Natural killer cell (primary cell): ENCODE measurements around the gene CENPU. TPM values are rescaled to one million over a fixed set of nuclear protein-coding genes. Genes with fewer than 3 reads are reported as not detected.
"Not testable (repeated sequence)": the region's sequence is repeated elsewhere in the genome, so short reads cannot be mapped to it uniquely, and the experiment has no call there.

ENCODE experiments used
- ATAC-seq, 3 donors: fragments of 150-1000 bp in 2 of 3; fragments of 200-7000 bp in 1 of 3; cut with Tn5 transposase; 1 replicate in 1 of 3; 2 replicates in 2 of 3; pipeline ENCODE4 v1.10.0; 2021; ENCODE audit warnings: mild to moderate bottlenecking in 2 of 3, moderate library complexity in 2 of 3
- DNase-seq, 2 donors: peaks; one replicate each; pipeline versions ENCODE4 v3.0.0 to v3.0.0-alpha.2; 2013 to 2021; ENCODE audit warnings: mixed read lengths in 1 of 2
- H3K27ac ChIP-seq: one replicate; pipeline ENCODE4 v1.5.1; 2013; ENCODE audit warnings: mild to moderate bottlenecking, low read length
- H3K27me3 ChIP-seq: one replicate; pipeline ENCODE4 v1.6.1; 2013; ENCODE audit warnings: low read length; ENCODE audit not compliant: control insufficient read depth, insufficient read depth
- H3K36me3 ChIP-seq: one replicate; pipeline ENCODE4 v1.6.1; 2013; ENCODE audit warnings: low read length; ENCODE audit not compliant: control insufficient read depth, insufficient read depth
- H3K4me1 ChIP-seq: one replicate; pipeline ENCODE4 v1.6.1; 2013; ENCODE audit warnings: low read length; ENCODE audit not compliant: control insufficient read depth, insufficient read depth
- H3K4me3 ChIP-seq: one replicate; pipeline ENCODE4 v1.5.1; 2013; ENCODE audit warnings: low read length
- H3K9me3 ChIP-seq: one replicate; pipeline ENCODE4 v1.6.1; 2013; ENCODE audit warnings: low read length; ENCODE audit not compliant: control insufficient read depth, insufficient read depth
- H3K27ac Mint-ChIP-seq, 2 donors: one replicate each; pipeline ENCODE4 v1.8.0; 2022; ENCODE audit warnings: mild to moderate bottlenecking in 2 of 2, mixed read lengths in 2 of 2, moderate library complexity in 1 of 2
- H3K27me3 Mint-ChIP-seq, 2 donors: one replicate each; pipeline ENCODE4 v1.8.0; 2022; ENCODE audit warnings: low read depth in 2 of 2, mixed read lengths in 2 of 2
- H3K36me3 Mint-ChIP-seq: one replicate; pipeline ENCODE4 v1.8.0; 2022; ENCODE audit warnings: mixed read lengths
- H3K4me1 Mint-ChIP-seq, 2 donors: one replicate each; pipeline ENCODE4 v1.8.0; 2022; ENCODE audit warnings: mixed read lengths in 2 of 2
- H3K4me3 Mint-ChIP-seq: one replicate; pipeline ENCODE4 v1.8.0; 2022; ENCODE audit warnings: mild to moderate bottlenecking, moderate library complexity, mixed read lengths
- H3K9me3 Mint-ChIP-seq, 2 donors: one replicate each; pipeline ENCODE4 v1.8.0; 2022; ENCODE audit warnings: mixed read lengths in 2 of 2
- CTCF ChIP-seq: fragments of 200-600 bp; IDR thresholded peaks from one replicate; pipeline ENCODE4 v1.8.0; 2022; ENCODE audit warnings: antibody characterized with exemption
- WGBS: methylation state at CpG from one replicate; pipeline ENCODE4 v1.1.7; 2013; ENCODE audit warnings: missing lambda C conversion rate; ENCODE audit not compliant: insufficient coverage; 5-methylcytosine and 5-hydroxymethylcytosine counted together
- intact Hi-C: fragments of 100-400 bp; cut with micrococcal nuclease; formaldehyde crosslinking; loops from one replicate; pipeline ENCODE4 v1.14.2; 2022
- total RNA-seq, 4 donors: library from RNA; stranded (reverse); fragments of 120-200 nt in 1 of 4; gene quantifications; one replicate each; pipeline versions ENCODE4 v1.2.3 to v1.2.4, GENCODE V29; 2013 to 2022

CENPU gene
- total RNA-seq, result 10 to 100 TPM in 2 of 3 donors, 1 to 10 TPM in 1; 6.5 to 12.1 (median 10.3) TPM
- 7.4 TPM for total RNA-seq (2013)

- Mint-ChIP-seq H3K36me3 (no peaks in the 10 kb centered on the region), H3K4me1 (peaks cover 11 to 16% of the 10 kb centered on the region in 2 donors), H3K27me3 (no peaks in the 10 kb centered on the region), H3K27ac (peak within 1 kb of the TSS; percentile 73 to 90), H3K4me3 (peak within 1 kb of the TSS; percentile 91), H3K9me3 (no peaks in the 10 kb centered on the region)
- Histone ChIP-seq H3K36me3 (no peaks in the 10 kb centered on the region), H3K27me3 (no peaks in the 10 kb centered on the region), H3K4me1 (peaks cover 9% of the 10 kb centered on the region), H3K4me3 (peak within 1 kb of the TSS; percentile 69), H3K9me3 (no peaks in the 10 kb centered on the region), H3K27ac (peak within 1 kb of the TSS; percentile 41)
- DNase-seq, result peak; percentile 95 to 97
- WGBS, result under 1% methylated on average over 69 of the region's 69 CpGs
- no peak for TF ChIP-seq CTCF
- ATAC-seq, result peak; percentile 95 to 98 (median 95)
- intact Hi-C loops, result loop anchor here (1.0 to 10.0 kb wide), 4 partner anchors 85 to 469 kb away; partner anchors contain the start of genes ACSL1, CASP3, IRF2 and PRIMPOL
These were observed at the start of gene CENPU for GRCh38 chr4:184733654-184734524. TSS of gene CENPU (minus strand) at chr4:184734096. CDS start at chr4:184734062, 34 bp downstream.

- DNase-seq (peak in 1 of 2 donors; percentile 14), ATAC-seq (peak; percentile 44 to 62 (median 55))
- Mint-ChIP-seq H3K9me3 (no peaks in the 10 kb centered on the region), H3K27ac (peak overlapping the region in 1 of 2 donors; percentile 81), H3K4me1 (peaks cover 12% of the 10 kb centered on the region in 2 donors), H3K27me3 (no peaks in the 10 kb centered on the region), H3K36me3 (peaks cover 7% of the 10 kb centered on the region), H3K4me3 (peak overlapping the region; percentile 65)
- Histone ChIP-seq H3K4me3 (peak overlapping the region; percentile 2), H3K27me3 (no peaks in the 10 kb centered on the region), H3K27ac (peak overlapping the region; percentile 11), H3K4me1 (peaks cover 13% of the 10 kb centered on the region), H3K9me3 (no peaks in the 10 kb centered on the region), H3K36me3 (peaks cover 1% of the 10 kb centered on the region)
- TF ChIP-seq CTCF, result no peak
- WGBS, result 22% methylated on average over 17 of the region's 17 CpGs
- intact Hi-C loops, result no loop called here
These were observed 49.0 kb upstream of the CENPU start for GRCh38 chr4:184782731-184783373.

- intact Hi-C loops, H3K9me3 Mint-ChIP-seq, H3K36me3 ChIP-seq: not testable (repeated sequence)
These were observed 45.3 kb upstream of the CENPU start for GRCh38 chr4:184779160-184779559.

DNA sequence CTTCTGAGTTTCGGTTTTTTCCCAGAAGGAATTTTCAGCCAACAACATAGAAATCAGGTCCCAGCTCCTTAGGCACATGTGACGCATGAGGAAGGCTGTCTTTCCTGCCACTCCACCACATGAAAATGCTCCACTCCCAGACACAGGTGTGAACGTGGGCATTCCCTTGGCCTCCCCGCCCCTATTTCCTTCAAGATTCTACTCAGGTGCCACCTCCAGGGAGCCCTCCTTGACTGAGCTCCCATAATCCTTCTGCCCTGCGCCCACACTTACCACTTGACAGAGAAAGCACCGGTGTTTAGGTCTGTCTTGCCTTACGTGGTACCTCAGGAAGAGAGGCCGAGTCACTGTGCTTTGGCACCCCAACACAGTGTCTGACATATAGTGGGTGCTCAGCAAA is 44.4 kb upstream of the CENPU start:
- DNase-seq (no peak), ATAC-seq (no peak)
- no peak overlapping the region for H3K4me3 ChIP-seq
- no peak overlapping the region for H3K27ac Mint-ChIP-seq
- H3K4me3 Mint-ChIP-seq, result no peak overlapping the region
- H3K9me3 Mint-ChIP-seq, result no peaks in the 10 kb centered on the region
- H3K4me1 Mint-ChIP-seq, result peaks cover 12% of the 10 kb centered on the region in 2 donors
- no peak for TF ChIP-seq CTCF
- no peaks in the 10 kb centered on the region for H3K27me3 Mint-ChIP-seq
- H3K36me3 ChIP-seq, result no peaks in the 10 kb centered on the region
- H3K36me3 Mint-ChIP-seq, result no peaks in the 10 kb centered on the region
- WGBS, result 81% methylated on average over 8 of the region's 8 CpGs
- no peaks in the 10 kb centered on the region for H3K9me3 ChIP-seq
- no peaks in the 10 kb centered on the region for H3K27me3 ChIP-seq
- intact Hi-C loops, result no loop called here
- H3K4me1 ChIP-seq, result peaks cover 9% of the 10 kb centered on the region
- no peak overlapping the region for H3K27ac ChIP-seq

More at GRCh38 chr4:184779160-184779559, 45.3 kb upstream of the CENPU start:
- H3K4me1 ChIP-seq, result peaks cover 13% of the 10 kb centered on the region
- H3K27ac ChIP-seq, H3K9me3 ChIP-seq, H3K36me3 Mint-ChIP-seq, DNase-seq, H3K4me3 Mint-ChIP-seq, H3K27me3 Mint-ChIP-seq, H3K27ac Mint-ChIP-seq, ATAC-seq, H3K27me3 ChIP-seq, H3K4me3 ChIP-seq: not testable (repeated sequence)
- peaks cover 12% of the 10 kb centered on the region in 2 donors for H3K4me1 Mint-ChIP-seq
- WGBS, result 100% methylated on average over 3 of the region's 4 CpGs
